ENCODE results near the gene LCK.

DNA sequence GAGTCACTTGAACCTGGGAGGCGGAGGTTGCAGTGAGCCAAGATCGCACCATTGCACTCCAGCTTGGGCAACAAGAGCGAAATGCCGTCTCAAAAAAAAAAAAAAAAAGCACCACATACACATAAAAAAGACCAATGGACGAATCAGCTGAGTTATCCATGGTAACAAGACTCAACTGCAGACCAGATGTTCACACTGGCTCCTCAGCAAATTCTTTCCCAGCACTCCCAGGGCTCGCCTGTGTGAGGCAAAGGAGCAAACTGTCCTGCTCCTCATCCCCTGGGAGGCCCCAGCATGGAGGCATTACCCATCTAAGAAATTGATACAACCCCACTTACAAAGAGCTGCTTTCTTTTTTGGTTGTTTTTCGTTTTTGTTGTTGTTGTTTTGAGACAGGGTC, 32.0 kb upstream of the LCK start:
- TF ChIP-seq, protein P1, sequence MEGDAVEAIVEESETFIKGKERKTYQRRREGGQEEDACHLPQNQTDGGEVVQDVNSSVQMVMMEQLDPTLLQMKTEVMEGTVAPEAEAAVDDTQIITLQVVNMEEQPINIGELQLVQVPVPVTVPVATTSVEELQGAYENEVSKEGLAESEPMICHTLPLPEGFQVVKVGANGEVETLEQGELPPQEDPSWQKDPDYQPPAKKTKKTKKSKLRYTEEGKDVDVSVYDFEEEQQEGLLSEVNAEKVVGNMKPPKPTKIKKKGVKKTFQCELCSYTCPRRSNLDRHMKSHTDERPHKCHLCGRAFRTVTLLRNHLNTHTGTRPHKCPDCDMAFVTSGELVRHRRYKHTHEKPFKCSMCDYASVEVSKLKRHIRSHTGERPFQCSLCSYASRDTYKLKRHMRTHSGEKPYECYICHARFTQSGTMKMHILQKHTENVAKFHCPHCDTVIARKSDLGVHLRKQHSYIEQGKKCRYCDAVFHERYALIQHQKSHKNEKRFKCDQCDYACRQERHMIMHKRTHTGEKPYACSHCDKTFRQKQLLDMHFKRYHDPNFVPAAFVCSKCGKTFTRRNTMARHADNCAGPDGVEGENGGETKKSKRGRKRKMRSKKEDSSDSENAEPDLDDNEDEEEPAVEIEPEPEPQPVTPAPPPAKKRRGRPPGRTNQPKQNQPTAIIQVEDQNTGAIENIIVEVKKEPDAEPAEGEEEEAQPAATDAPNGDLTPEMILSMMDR (IDR thresholded peaks at IDR 0.05; ENCODE audit: low read length), result no peak
- TF ChIP-seq EZH2phosphoT487 (IDR thresholded peaks at IDR 0.05; ENCODE audit: low read length), result no peak

Data from MM.1S (cell line).